Immature natural killer cell (primary cell): ENCODE measurements around the gene SYNPO. TPM values are rescaled to one million over a fixed set of nuclear protein-coding genes. Genes with fewer than 3 reads are reported as not detected.
A peak's percentile ranks its signal among the peaks of the same experiment; 100 is the strongest.

Experiments
- DNase-seq, 3 donors: peaks; one replicate each; pipeline ENCODE4 v3.0.0; 2022; ENCODE audit warnings: mixed read lengths in 1 of 3
- H3K27ac Mint-ChIP-seq, 6 donors: one replicate each; pipeline ENCODE4 v1.8.0; 2020; ENCODE audit warnings: mixed read lengths in 6 of 6, mild to moderate bottlenecking in 5 of 6, inconsistent platforms in 4 of 6, moderate library complexity in 3 of 6
- H3K27me3 Mint-ChIP-seq, 3 donors: one replicate each; pipeline ENCODE4 v1.8.0; 2020 to 2021; ENCODE audit warnings: low read depth in 3 of 3, mild to moderate bottlenecking in 3 of 3, mixed read lengths in 3 of 3, moderate library complexity in 3 of 3, inconsistent platforms in 1 of 3
- H3K36me3 Mint-ChIP-seq, 3 donors: one replicate each; pipeline ENCODE4 v1.8.0; 2020; ENCODE audit warnings: mixed read lengths in 3 of 3, inconsistent platforms in 2 of 3, mild to moderate bottlenecking in 2 of 3
- H3K4me1 Mint-ChIP-seq, 2 donors: one replicate each; pipeline ENCODE4 v1.8.0; 2020; ENCODE audit warnings: inconsistent platforms in 2 of 2, mild to moderate bottlenecking in 2 of 2, mixed read lengths in 2 of 2, moderate library complexity in 1 of 2
- H3K4me3 Mint-ChIP-seq, 5 donors: one replicate each; pipeline ENCODE4 v1.8.0; 2020; ENCODE audit warnings: mild to moderate bottlenecking in 5 of 5, mixed read lengths in 5 of 5, inconsistent platforms in 3 of 5, moderate library complexity in 3 of 5
- H3K9me3 Mint-ChIP-seq, 6 donors: one replicate each; pipeline ENCODE4 v1.8.0; 2020; ENCODE audit warnings: mild to moderate bottlenecking in 6 of 6, mixed read lengths in 6 of 6, inconsistent platforms in 4 of 6, moderate library complexity in 3 of 6
- polyA plus RNA-seq, 3 donors: library from polyadenylated mRNA; unstranded; fragments of 300-500 nt; fragmentation: Illumina TruSeq; gene quantifications; one replicate each; pipeline ENCODE4 v1.2.3, GENCODE V29; 2021

The SYNPO gene
- polyA plus RNA-seq: not detected

GRCh38 chr5:150640311-150641005 lies at the start of gene SYNPO:
Gene SYNPO, plus strand, starts transcription at chr5:150640660. Its CDS starts 7,616 bp downstream, at chr5:150648276.
- H3K4me3 Mint-ChIP-seq: no peak within 1 kb of the TSS
- H3K9me3 Mint-ChIP-seq: no peaks in the 10 kb centered on the region
- H3K36me3 Mint-ChIP-seq: no peaks in the 10 kb centered on the region
- H3K27ac Mint-ChIP-seq: no peak within 1 kb of the TSS
- no peak for DNase-seq
- H3K27me3 Mint-ChIP-seq: peaks cover 0 to 8% (median 7%) of the 10 kb centered on the region in 3 donors
- H3K4me1 Mint-ChIP-seq: no peaks in the 10 kb centered on the region

GRCh38 chr5:150590979-150591695 lies 49.3 kb upstream of the SYNPO start:
- Mint-ChIP-seq H3K9me3 (no peaks in the 10 kb centered on the region), H3K4me1 (no peaks in the 10 kb centered on the region), H3K27me3 (peaks cover 0 to 4% (median 1%) of the 10 kb centered on the region in 3 donors), H3K36me3 (no peaks in the 10 kb centered on the region), H3K4me3 (no peak overlapping the region), H3K27ac (no peak overlapping the region)
- DNase-seq: no peak

- no peaks in the 10 kb centered on the region for H3K4me1 Mint-ChIP-seq
- H3K27ac Mint-ChIP-seq: no peak overlapping the region
- H3K4me3 Mint-ChIP-seq: no peak overlapping the region
- no peak for DNase-seq
- no peaks in the 10 kb centered on the region for H3K36me3 Mint-ChIP-seq
- no peaks in the 10 kb centered on the region for H3K9me3 Mint-ChIP-seq
- H3K27me3 Mint-ChIP-seq: peaks cover 0 to 4% (median 1%) of the 10 kb centered on the region in 3 donors
Observed at GRCh38 chr5:150593593-150593992, 46.9 kb upstream of the SYNPO start.

- Mint-ChIP-seq H3K27me3 (peaks cover 0 to 4% (median 1%) of the 10 kb centered on the region in 3 donors), H3K4me3 (no peak overlapping the region), H3K36me3 (no peaks in the 10 kb centered on the region), H3K9me3 (no peaks in the 10 kb centered on the region), H3K27ac (no peak overlapping the region), H3K4me1 (no peaks in the 10 kb centered on the region)
- DNase-seq: no peak
Observed at GRCh38 chr5:150593996-150594395, 46.5 kb upstream of the SYNPO start.

DNA sequence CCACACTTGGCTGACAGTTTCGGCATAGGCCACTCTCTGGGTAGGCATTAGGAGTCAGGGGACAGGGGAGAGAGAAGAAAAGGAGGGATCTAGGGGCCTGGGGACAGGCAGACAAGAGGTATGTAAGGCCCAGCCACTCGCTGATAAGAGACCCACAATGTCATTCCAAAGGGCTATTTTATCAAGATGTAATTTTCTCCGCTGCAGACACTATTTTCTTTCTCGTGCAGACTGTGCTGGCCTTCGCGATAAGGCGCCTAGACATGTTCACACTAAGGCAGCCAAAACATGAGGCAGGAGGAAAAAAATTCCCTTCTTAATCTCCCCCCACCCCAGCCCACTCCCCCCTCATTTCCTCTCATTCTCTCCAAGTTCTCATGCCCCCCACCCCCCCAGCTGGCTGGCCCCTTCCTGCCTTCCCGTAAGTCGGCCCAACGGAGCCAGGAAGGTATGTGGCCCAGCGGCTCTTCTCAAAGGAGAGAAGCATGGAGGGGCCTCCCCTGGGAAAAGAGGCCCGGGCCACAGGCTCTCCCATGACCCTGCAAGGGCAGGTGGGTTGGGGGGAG lies 44.9 kb upstream of the SYNPO start:
- Mint-ChIP-seq H3K9me3 (no peaks in the 10 kb centered on the region), H3K27ac (no peak overlapping the region), H3K27me3 (peaks cover 0 to 4% (median 1%) of the 10 kb centered on the region in 3 donors), H3K4me3 (no peak overlapping the region), H3K36me3 (no peaks in the 10 kb centered on the region), H3K4me1 (no peaks in the 10 kb centered on the region)
- no peak for DNase-seq

GRCh38 chr5:150596313-150596712 lies 44.1 kb upstream of the SYNPO start:
- DNase-seq: no peak
- no peak overlapping the region for H3K27ac Mint-ChIP-seq
- H3K4me3 Mint-ChIP-seq: no peak overlapping the region
- no peaks in the 10 kb centered on the region for H3K36me3 Mint-ChIP-seq
- H3K4me1 Mint-ChIP-seq: no peaks in the 10 kb centered on the region
- H3K9me3 Mint-ChIP-seq: no peaks in the 10 kb centered on the region
- H3K27me3 Mint-ChIP-seq: peaks cover 0 to 4% (median 1%) of the 10 kb centered on the region in 3 donors

GRCh38 chr5:150596826-150597225 lies 43.6 kb upstream of the SYNPO start:
- no peak overlapping the region for H3K4me3 Mint-ChIP-seq
- H3K36me3 Mint-ChIP-seq: no peaks in the 10 kb centered on the region
- no peak for DNase-seq
- H3K27me3 Mint-ChIP-seq: peaks cover 0 to 4% (median 2%) of the 10 kb centered on the region in 3 donors
- H3K4me1 Mint-ChIP-seq: no peaks in the 10 kb centered on the region
- no peaks in the 10 kb centered on the region for H3K9me3 Mint-ChIP-seq
- no peak overlapping the region for H3K27ac Mint-ChIP-seq

- Mint-ChIP-seq H3K36me3 (no peaks in the 10 kb centered on the region), H3K27ac (peak overlapping the region in 1 of 6 donors; percentile 29), H3K27me3 (peaks cover 0 to 4% (median 2%) of the 10 kb centered on the region in 3 donors), H3K4me3 (no peak overlapping the region), H3K9me3 (no peaks in the 10 kb centered on the region), H3K4me1 (no peaks in the 10 kb centered on the region)
- DNase-seq: no peak
Observed at GRCh38 chr5:150598006-150598405, 42.5 kb upstream of the SYNPO start.

GRCh38 chr5:150598821-150599273 lies 41.6 kb upstream of the SYNPO start:
- no peak overlapping the region for H3K27ac Mint-ChIP-seq
- peaks cover 0 to 4% (median 2%) of the 10 kb centered on the region in 3 donors for H3K27me3 Mint-ChIP-seq
- DNase-seq: no peak
- no peak overlapping the region for H3K4me3 Mint-ChIP-seq
- H3K4me1 Mint-ChIP-seq: no peaks in the 10 kb centered on the region
- H3K9me3 Mint-ChIP-seq: no peaks in the 10 kb centered on the region
- H3K36me3 Mint-ChIP-seq: no peaks in the 10 kb centered on the region

DNA sequence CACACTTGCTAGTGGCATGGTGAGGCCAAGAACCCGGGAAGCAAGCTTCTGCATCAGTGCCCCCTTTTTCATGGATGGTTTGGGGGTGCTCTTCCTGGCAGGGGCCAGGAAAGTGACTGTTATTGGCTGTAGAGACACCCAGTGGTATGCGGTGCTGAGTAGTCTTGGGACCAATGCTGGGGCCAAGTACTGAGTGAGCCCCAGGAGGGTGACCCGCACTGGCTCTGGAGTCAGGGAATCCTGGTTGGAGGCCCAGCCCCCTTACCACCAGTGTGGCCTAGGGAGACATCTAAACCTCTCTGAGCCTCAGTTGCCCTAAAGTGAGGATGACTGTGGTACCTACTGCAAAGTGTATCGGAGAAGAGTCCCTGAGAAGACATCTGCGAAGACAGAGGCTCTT lies 41.2 kb upstream of the SYNPO start:
- no peak overlapping the region for H3K27ac Mint-ChIP-seq
- no peaks in the 10 kb centered on the region for H3K4me1 Mint-ChIP-seq
- H3K4me3 Mint-ChIP-seq: no peak overlapping the region
- peaks cover 0 to 4% (median 2%) of the 10 kb centered on the region in 3 donors for H3K27me3 Mint-ChIP-seq
- no peaks in the 10 kb centered on the region for H3K36me3 Mint-ChIP-seq
- no peak for DNase-seq
- H3K9me3 Mint-ChIP-seq: no peaks in the 10 kb centered on the region

GRCh38 chr5:150599917-150600511 lies 40.4 kb upstream of the SYNPO start:
- no peaks in the 10 kb centered on the region for H3K9me3 Mint-ChIP-seq
- no peak for DNase-seq

DNA sequence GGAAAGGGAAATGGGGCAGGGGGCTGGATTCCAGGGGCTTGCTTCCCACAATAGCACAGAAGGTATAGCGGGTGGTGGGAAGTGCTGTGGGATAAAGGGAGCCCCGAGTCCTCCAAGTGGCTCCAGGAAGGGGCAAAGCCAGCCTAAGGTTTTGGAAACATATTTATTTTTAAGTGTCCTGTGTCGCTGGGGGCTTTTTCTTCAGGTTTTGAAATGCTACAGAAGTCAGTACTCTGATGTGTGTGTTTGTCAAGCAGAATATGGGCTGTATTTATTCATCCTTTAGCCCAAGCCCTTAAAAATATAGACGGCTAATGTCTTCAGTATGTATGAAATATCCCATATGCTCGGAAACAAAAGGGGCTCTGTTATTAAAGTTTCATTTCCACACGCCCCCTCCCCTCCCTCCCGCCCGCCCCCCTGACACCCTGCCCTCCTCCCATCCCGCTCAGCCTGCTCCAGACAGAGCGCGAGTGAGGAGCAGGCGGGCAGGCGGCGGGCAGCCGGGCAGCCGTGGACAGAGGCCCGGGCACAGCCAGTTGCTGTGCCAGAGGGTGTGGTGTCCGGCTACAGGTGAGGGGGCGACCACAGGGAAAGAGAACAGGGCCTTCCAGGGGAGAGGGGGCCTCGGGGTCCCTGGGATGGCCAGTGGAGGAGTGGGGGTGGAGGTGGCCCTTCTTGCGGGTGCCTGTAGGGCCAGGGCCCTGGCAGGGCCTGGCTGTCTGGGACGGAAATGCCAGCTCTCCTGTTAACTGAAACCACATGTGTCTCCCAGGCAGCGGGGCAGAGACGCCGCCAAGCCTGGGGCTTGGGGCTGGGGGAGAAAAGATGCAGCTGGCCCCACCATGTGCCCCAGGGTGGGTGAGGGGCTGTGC lies 39.6 kb upstream of the SYNPO start:
- no peak for DNase-seq
- H3K27ac Mint-ChIP-seq: no peak overlapping the region
- H3K9me3 Mint-ChIP-seq: no peaks in the 10 kb centered on the region
- no peaks in the 10 kb centered on the region for H3K4me1 Mint-ChIP-seq
- no peak overlapping the region for H3K4me3 Mint-ChIP-seq
- H3K27me3 Mint-ChIP-seq: peaks cover 0 to 4% (median 1%) of the 10 kb centered on the region in 3 donors
- no peaks in the 10 kb centered on the region for H3K36me3 Mint-ChIP-seq

More at GRCh38 chr5:150599917-150600511, 40.4 kb upstream of the SYNPO start:
- no peaks in the 10 kb centered on the region for H3K36me3 Mint-ChIP-seq
- H3K27me3 Mint-ChIP-seq: peaks cover 0 to 4% (median 2%) of the 10 kb centered on the region in 3 donors
- H3K4me1 Mint-ChIP-seq: no peaks in the 10 kb centered on the region
- H3K4me3 Mint-ChIP-seq: no peak overlapping the region
- no peak overlapping the region for H3K27ac Mint-ChIP-seq
